ENCODE results near the gene TSR3.

Gene TSR3

GRCh38 chr16:1315081-1316032, 36.3 kb downstream of the TSR3 start:
- peaks cover 5% of the 10 kb centered on the region for H3K36me3 Mint-ChIP-seq

GRCh38 chr16:1314399-1315068, 37.1 kb downstream of the TSR3 start:
- H3K27me3 Mint-ChIP-seq: no peaks in the 10 kb centered on the region
- no peak overlapping the region for H3K4me3 Mint-ChIP-seq
- no peak overlapping the region for H3K27ac Mint-ChIP-seq
- peaks cover 31% of the 10 kb centered on the region for H3K4me1 Mint-ChIP-seq
- no peaks in the 10 kb centered on the region for H3K9me3 Mint-ChIP-seq
- H3K36me3 Mint-ChIP-seq: peaks cover 8% of the 10 kb centered on the region

More at GRCh38 chr16:1315081-1316032, 36.3 kb downstream of the TSR3 start:
- Mint-ChIP-seq H3K4me3 (no peak overlapping the region), H3K27ac (no peak overlapping the region), H3K9me3 (no peaks in the 10 kb centered on the region), H3K4me1 (peaks cover 27% of the 10 kb centered on the region), H3K27me3 (no peaks in the 10 kb centered on the region)

DNA sequence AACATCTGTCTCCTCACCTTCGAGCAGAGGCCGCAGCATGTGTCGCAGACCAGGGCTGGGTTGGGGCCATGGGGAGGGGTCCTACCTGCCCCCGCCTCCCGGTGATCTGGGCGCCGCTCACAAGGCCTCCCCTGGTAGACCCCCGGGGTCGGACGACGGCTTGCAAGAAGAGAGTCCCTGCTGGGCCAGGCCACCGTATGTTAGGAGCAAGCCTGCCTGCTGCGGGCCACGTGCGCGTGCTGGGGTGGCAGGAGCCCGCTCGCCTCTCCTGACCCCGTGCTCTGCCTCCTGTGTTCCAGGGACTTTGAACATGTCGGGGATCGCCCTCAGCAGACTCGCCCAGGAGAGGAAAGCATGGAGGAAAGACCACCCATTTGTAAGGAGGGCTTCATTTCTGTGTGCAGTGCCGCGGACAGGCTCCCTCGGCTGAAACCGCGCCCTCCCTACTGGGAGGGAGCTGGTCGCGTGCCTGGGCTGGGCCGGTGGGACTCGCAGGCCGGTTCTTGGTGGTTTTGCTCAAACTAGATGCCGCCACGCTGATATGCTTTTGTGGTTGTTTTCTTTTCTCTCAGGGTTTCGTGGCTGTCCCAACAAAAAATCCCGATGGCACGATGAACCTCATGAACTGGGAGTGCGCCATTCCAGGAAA, 37.8 kb downstream of the TSR3 start:
- H3K27me3 Mint-ChIP-seq: no peaks in the 10 kb centered on the region
- peaks cover 6% of the 10 kb centered on the region for H3K36me3 Mint-ChIP-seq
- H3K9me3 Mint-ChIP-seq: no peaks in the 10 kb centered on the region
- peaks cover 31% of the 10 kb centered on the region for H3K4me1 Mint-ChIP-seq
- no peak overlapping the region for H3K27ac Mint-ChIP-seq
- no peak overlapping the region for H3K4me3 Mint-ChIP-seq

DNA sequence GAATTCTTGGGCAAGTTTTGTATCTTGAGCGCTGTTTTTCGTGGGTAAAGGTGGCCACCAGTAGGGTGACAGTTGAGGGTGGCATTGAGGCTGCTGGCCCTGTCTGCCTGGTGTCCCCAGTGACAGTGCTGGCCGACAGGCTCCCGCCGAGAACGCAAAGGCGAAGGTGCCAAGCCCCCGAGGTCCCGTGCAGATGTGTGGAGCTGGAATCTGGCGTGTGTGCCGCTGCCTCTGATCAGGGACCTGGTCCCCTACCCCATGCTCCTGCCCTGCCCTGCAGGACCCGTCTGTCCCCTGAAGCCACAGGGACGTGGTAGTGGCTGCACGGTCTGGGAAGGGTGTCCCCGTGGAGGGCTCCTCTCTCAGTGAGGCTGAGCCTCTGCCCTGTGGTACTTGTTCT, 38.8 kb downstream of the TSR3 start:
- H3K4me3 Mint-ChIP-seq: peak overlapping the region; percentile 47
- H3K9me3 Mint-ChIP-seq: no peaks in the 10 kb centered on the region
- H3K36me3 Mint-ChIP-seq: peaks cover 4% of the 10 kb centered on the region
- no peaks in the 10 kb centered on the region for H3K27me3 Mint-ChIP-seq
- peak overlapping the region; percentile 51 for H3K27ac Mint-ChIP-seq
- H3K4me1 Mint-ChIP-seq: peaks cover 34% of the 10 kb centered on the region

- peak overlapping the region; percentile 47 for H3K4me3 Mint-ChIP-seq
- H3K36me3 Mint-ChIP-seq: peaks cover 4% of the 10 kb centered on the region
- no peaks in the 10 kb centered on the region for H3K9me3 Mint-ChIP-seq
- H3K27ac Mint-ChIP-seq: no peak overlapping the region
- peaks cover 35% of the 10 kb centered on the region for H3K4me1 Mint-ChIP-seq
- no peaks in the 10 kb centered on the region for H3K27me3 Mint-ChIP-seq
These were observed 39.2 kb downstream of the TSR3 start for GRCh38 chr16:1312467-1312816.

DNA sequence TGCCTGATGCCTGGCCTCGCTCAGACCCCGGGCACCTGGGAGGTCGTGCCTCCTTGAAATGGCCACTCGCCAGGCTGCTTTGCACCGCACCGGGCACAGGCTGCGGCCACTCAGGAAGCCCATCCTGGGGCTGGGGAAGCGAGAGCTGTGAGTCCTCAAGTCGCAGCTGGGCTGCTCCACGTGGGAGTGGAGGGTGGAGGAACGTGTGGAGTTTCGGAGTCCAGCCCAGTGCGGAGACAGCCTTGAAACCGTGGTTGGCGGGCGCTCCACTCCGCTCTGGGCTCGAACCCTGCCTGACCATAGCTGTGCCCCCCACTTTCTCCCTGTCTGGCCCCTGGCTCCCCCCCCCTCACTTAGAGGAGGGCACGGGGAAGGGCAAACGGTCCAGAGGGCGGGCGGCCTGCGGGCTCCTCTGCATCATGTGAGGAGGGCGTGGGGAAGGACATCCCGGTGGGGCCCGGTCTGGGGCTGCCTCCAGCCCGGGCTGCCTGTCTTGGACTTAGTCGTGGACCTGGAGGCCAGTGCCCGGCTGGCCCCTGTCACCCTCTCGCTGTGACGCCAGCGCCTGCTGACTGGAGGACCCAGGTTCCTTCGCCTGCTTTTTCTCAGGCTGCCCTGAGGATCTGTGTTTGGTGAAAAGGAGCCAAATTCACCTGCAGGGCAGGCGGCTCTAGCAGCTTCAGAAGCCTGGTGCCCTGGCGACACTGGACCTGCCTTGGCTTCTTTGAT, 39.8 kb downstream of the TSR3 start:
- Mint-ChIP-seq H3K4me3 (peak overlapping the region; percentile 98), H3K36me3 (peaks cover 4% of the 10 kb centered on the region), H3K27ac (no peak overlapping the region), H3K4me1 (peaks cover 35% of the 10 kb centered on the region), H3K9me3 (no peaks in the 10 kb centered on the region), H3K27me3 (no peaks in the 10 kb centered on the region)

DNA sequence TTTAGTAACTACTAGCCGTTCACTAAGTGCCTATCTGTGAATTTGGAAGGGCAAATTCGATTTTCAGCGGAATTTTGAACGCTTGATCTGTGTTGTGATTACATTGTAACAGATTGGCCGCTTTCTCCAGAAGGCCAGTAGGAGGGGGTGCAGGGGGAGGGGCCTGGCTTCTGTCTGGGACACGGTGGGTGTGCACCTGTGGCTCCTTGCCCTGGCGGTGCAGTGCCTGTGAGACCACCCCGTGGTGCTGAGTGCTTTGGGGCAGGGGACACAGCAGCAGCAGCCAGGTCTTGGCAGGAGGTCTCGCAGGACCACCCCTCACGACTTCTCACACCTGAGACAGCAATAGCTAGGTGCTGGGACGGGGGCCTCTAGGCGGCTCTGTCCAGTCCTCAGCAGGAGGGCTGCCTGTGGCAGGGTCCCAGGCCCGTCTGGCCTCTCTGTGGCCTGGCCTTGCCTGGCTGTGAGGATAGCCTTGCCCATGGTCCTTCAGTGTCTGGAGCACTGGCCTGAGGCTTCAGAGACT, 40.4 kb downstream of the TSR3 start:
- Mint-ChIP-seq H3K4me1 (peaks cover 38% of the 10 kb centered on the region), H3K36me3 (peaks cover 4% of the 10 kb centered on the region)

DNA sequence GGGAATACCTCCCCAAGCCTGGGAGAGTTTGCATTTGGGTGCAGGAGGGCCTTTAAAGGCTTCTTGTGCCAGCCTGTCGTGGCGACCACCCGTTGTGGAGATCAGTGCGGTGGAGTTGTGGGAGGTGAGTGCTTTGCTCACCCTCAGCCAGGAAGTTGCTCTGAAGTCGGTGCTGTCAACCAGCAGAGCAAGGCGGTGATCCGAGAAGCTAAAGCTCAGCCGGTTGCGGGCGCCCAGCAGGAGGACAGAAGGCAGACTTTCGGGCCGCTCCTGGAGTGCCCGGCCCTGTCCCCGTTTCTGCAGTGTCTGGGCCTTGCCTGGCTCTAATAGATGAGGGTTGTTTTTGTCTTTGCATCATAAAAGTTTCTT, 40.9 kb downstream of the TSR3 start:
- H3K27me3 Mint-ChIP-seq: no peaks in the 10 kb centered on the region
- H3K4me3 Mint-ChIP-seq: peak overlapping the region; percentile 98
- H3K9me3 Mint-ChIP-seq: no peaks in the 10 kb centered on the region
- peak overlapping the region; percentile 96 for H3K27ac Mint-ChIP-seq
- peaks cover 4% of the 10 kb centered on the region for H3K36me3 Mint-ChIP-seq
- peaks cover 39% of the 10 kb centered on the region for H3K4me1 Mint-ChIP-seq

More for the DNA sequence above, 40.4 kb downstream of the TSR3 start:
- Mint-ChIP-seq H3K27me3 (no peaks in the 10 kb centered on the region), H3K4me3 (peak overlapping the region; percentile 98), H3K27ac (peak overlapping the region; percentile 96), H3K9me3 (no peaks in the 10 kb centered on the region)

DNA sequence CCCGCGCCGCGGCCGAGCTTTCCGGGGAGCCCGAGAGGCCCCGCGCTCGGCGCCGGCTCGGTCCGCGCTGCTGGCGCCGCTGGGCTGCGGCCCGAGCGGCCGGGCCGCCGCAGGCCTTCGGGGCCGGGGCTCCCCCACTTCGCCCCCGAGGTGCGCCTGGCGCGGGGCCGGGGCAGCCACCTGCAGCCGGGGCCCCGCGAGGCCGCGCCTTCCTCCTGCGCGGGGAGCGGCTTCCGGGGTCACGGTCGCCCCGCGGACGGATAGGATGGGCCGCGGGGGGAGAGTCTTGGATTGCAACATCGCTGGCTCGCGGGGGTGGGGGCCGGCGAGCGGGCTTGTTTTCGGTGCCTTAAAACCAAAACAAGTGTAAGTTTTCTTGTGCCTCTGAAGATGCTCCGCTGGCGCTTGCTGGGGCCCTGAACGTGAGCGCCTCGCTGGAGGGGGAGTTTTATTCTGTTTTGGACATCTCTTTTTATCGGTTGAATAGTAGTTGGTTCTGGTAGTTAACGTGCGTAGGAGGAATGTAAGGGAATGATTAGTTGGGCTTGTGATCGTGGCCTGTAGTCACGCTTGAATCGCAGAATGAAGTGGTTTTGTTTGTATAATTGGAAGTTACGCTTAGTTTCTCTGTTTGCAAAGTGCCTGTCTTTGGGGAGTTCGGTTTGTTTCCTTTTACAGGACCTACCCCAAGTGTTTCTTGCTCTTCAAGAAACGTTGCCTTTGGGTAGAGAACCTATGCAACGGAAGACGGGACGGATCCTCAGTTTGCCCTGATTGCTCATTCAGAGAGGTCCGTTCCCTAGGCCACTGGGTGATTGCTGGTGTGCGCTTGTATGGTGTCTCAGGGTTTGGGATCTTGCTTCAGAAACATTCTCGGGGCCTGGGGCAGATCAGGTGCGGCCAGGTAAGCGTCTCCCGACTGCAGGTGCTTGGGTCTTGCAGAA, 41.5 kb downstream of the TSR3 start:
- H3K4me1 Mint-ChIP-seq: peaks cover 39% of the 10 kb centered on the region
- H3K9me3 Mint-ChIP-seq: no peaks in the 10 kb centered on the region
- H3K27me3 Mint-ChIP-seq: no peaks in the 10 kb centered on the region
- H3K27ac Mint-ChIP-seq: peak overlapping the region; percentile 96
- peaks cover 4% of the 10 kb centered on the region for H3K36me3 Mint-ChIP-seq
- H3K4me3 Mint-ChIP-seq: peak overlapping the region; percentile 98

- H3K9me3 Mint-ChIP-seq: no peaks in the 10 kb centered on the region
- H3K27me3 Mint-ChIP-seq: no peaks in the 10 kb centered on the region
- H3K27ac Mint-ChIP-seq: peak within 1 kb of the TSS; percentile 100
- H3K36me3 Mint-ChIP-seq: peaks cover 4% of the 10 kb centered on the region
- H3K4me1 Mint-ChIP-seq: peaks cover 38% of the 10 kb centered on the region
- peak within 1 kb of the TSS; percentile 98 for H3K4me3 Mint-ChIP-seq
These were observed 42.4 kb downstream of the TSR3 start, which contains the start of gene UBE2I for GRCh38 chr16:1308977-1309885. TSS of gene UBE2I (plus strand) at chr16:1309636. CDS start at chr16:1314031, 4,395 bp downstream.

DNA sequence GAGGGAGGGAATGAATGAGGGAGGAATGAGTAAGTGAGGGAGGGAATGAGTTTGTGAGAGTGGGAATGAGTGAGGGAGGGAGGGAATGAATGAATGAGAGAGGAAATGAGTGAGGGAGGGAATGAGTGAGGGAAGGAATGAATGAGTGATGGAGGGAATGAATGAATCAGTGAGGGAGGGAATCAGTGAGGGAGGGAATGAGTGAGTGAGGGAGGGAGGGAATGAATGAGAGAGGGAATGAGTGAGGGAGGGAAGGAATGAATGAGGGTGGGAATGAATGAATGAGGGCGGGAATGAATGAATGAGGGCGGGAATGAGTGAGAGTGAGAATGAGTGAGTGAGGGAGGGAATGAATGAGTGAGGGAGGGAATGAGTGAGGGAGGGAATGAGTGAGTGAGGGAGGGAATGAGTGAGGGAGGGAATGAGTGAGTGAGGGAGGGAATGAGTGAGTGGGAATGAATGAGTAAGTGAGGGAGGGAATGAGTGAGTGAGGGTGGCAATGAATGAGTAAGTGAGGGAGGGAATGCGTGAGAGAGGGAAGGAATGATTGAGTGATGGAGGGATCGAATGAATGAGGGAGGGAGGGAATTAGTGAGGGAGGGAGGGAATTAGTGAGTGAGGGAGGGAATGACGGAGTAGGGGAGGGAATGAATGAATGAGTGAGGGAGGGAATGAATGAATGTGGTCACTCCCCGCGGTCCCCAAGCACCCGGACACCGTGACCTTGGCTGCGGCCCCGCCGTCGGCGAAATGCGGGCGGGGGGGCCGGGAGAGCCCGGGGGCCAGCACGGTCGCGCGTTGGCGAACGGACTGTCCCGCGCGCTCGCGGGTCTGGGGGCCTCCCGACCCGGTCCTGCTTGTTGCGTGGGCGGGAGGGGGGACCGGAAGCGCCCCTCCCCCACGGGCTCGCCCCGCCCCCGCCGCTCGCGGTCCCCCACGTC, 43.4 kb downstream of the TSR3 start:
- peaks cover 43% of the 10 kb centered on the region for H3K4me1 Mint-ChIP-seq
- peak overlapping the region; percentile 90 for H3K4me3 Mint-ChIP-seq
- H3K27me3 Mint-ChIP-seq: no peaks in the 10 kb centered on the region
- peaks cover 4% of the 10 kb centered on the region for H3K36me3 Mint-ChIP-seq
- no peaks in the 10 kb centered on the region for H3K9me3 Mint-ChIP-seq
- peak overlapping the region; percentile 100 for H3K27ac Mint-ChIP-seq

DNA sequence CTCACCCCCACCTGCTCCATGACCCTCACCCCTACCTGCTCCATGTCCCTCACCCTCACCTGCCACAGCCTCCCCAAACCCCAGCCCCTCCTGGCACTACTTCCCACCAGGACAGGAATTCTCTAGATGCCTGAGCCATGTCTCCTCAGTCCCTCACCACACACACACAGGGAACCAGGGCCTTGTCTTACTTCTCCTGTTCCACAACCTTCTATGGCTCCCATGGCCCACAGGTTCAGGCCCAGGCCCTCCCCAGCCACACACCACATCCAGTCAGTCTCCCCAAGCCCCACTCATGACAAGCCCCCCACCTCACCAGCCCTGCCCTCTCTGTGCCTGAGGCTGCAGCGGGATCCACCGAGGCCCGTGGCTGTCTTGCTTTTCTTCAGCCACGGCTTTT, 45.3 kb downstream of the TSR3 start:
- Mint-ChIP-seq H3K27ac (no peak overlapping the region), H3K36me3 (peaks cover 4% of the 10 kb centered on the region), H3K4me1 (peaks cover 38% of the 10 kb centered on the region), H3K27me3 (no peaks in the 10 kb centered on the region), H3K4me3 (peak overlapping the region; percentile 39), H3K9me3 (no peaks in the 10 kb centered on the region)

All from activated naive CD4-positive, alpha-beta T cell treated with anti-CD3 and anti-CD28 coated beads, Interleukin-2, amount 50 U/mL, for 24 hours (primary cell).